ENCODE results near the gene ATG2B.

The ATG2B gene

GRCh38 chr14:96393071-96393691 is 30.0 kb upstream of the ATG2B start:
- H3K4me3 ChIP-seq (ENCODE audit: control insufficient read depth, low read depth, low read length): no peak overlapping the region
- DNase-seq (ENCODE audit: low read depth): no peak
- TF ChIP-seq CTCF (conservative IDR thresholded peaks at IDR 0.05; ENCODE audit: control insufficient read depth, insufficient read depth, low read depth, low read length): no peak

- no peak for TF ChIP-seq CTCF (conservative IDR thresholded peaks at IDR 0.05; ENCODE audit: control insufficient read depth, insufficient read depth, low read depth, low read length)
- DNase-seq (ENCODE audit: low read depth): peak; percentile 91
- peak overlapping the region; percentile 69 for H3K4me3 ChIP-seq (ENCODE audit: control insufficient read depth, low read depth, low read length)
Observed at GRCh38 chr14:96391293-96392118, 28.4 kb upstream of the ATG2B start.

GRCh38 chr14:96390965-96391292 is 27.8 kb upstream of the ATG2B start:
- peak overlapping the region; percentile 59 for H3K4me3 ChIP-seq (ENCODE audit: control insufficient read depth, low read depth, low read length)
- TF ChIP-seq CTCF (conservative IDR thresholded peaks at IDR 0.05; ENCODE audit: control insufficient read depth, insufficient read depth, low read depth, low read length): no peak
- no peak for DNase-seq (ENCODE audit: low read depth)

GRCh38 chr14:96385385-96385784 is 22.2 kb upstream of the ATG2B start:
- no peak for TF ChIP-seq CTCF (conservative IDR thresholded peaks at IDR 0.05; ENCODE audit: control insufficient read depth, insufficient read depth, low read depth, low read length)
- DNase-seq (ENCODE audit: low read depth): no peak

GRCh38 chr14:96384740-96385139 is 21.6 kb upstream of the ATG2B start:
- TF ChIP-seq CTCF (conservative IDR thresholded peaks at IDR 0.05; ENCODE audit: control insufficient read depth, insufficient read depth, low read depth, low read length): no peak
- no peak overlapping the region for H3K4me3 ChIP-seq (ENCODE audit: control insufficient read depth, low read depth, low read length)
- DNase-seq (ENCODE audit: low read depth): no peak

More at GRCh38 chr14:96385385-96385784, 22.2 kb upstream of the ATG2B start:
- H3K4me3 ChIP-seq (ENCODE audit: control insufficient read depth, low read depth, low read length): no peak overlapping the region

GRCh38 chr14:96384053-96384452 is 20.9 kb upstream of the ATG2B start:
- no peak overlapping the region for H3K4me3 ChIP-seq (ENCODE audit: control insufficient read depth, low read depth, low read length)
- no peak for TF ChIP-seq CTCF (conservative IDR thresholded peaks at IDR 0.05; ENCODE audit: control insufficient read depth, insufficient read depth, low read depth, low read length)
- no peak for DNase-seq (ENCODE audit: low read depth)

Data from fibroblast of mammary gland (primary cell).